Measurements from ENCODE around the gene PLA2G4E. TPM values are rescaled to one million over a fixed set of nuclear protein-coding genes. Genes with fewer than 3 reads are reported as not detected.

The PLA2G4E gene, protein sequence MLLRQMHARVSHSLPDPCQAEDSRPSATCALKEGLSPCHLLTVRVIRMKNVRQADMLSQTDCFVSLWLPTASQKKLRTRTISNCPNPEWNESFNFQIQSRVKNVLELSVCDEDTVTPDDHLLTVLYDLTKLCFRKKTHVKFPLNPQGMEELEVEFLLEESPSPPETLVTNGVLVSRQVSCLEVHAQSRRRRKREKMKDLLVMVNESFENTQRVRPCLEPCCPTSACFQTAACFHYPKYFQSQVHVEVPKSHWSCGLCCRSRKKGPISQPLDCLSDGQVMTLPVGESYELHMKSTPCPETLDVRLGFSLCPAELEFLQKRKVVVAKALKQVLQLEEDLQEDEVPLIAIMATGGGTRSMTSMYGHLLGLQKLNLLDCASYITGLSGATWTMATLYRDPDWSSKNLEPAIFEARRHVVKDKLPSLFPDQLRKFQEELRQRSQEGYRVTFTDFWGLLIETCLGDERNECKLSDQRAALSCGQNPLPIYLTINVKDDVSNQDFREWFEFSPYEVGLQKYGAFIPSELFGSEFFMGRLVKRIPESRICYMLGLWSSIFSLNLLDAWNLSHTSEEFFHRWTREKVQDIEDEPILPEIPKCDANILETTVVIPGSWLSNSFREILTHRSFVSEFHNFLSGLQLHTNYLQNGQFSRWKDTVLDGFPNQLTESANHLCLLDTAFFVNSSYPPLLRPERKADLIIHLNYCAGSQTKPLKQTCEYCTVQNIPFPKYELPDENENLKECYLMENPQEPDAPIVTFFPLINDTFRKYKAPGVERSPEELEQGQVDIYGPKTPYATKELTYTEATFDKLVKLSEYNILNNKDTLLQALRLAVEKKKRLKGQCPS
- total RNA-seq (2022; extraction: Qiagen RNA extraction): 0.02 TPM in 1 of 5 replicates, not detected in the others

DNA sequence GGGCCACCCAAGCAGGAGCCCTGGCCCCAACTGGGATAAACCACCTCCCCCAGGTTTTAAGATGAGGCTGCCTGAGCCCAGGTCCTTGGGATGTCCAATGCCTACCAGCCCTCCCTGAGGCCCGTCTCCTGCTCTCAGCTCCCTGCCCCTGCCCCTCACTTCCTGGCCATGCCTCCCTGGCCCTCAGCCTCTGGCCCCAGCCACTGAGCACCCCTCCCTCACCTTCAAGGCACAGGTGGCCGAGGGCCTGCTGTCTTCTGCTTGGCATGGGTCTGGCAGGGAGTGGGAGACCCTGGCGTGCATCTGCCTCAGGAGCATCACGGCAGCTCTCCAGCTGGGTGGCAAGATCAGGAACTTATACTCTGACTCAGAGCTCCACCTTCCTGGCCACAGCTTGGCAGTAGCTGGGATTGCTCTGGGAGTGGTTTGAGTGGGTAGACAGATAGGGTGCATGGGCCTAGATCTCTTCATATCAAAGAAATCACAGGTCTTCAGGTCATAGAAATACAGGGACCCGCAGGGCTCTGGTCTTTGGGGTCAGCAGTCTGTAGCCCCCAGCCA, at the start of gene PLA2G4E:
Gene PLA2G4E (minus strand): TSS at position 330 of the 561 bp plus-strand sequence. CDS start 12 bp downstream, at position 318.

DNA sequence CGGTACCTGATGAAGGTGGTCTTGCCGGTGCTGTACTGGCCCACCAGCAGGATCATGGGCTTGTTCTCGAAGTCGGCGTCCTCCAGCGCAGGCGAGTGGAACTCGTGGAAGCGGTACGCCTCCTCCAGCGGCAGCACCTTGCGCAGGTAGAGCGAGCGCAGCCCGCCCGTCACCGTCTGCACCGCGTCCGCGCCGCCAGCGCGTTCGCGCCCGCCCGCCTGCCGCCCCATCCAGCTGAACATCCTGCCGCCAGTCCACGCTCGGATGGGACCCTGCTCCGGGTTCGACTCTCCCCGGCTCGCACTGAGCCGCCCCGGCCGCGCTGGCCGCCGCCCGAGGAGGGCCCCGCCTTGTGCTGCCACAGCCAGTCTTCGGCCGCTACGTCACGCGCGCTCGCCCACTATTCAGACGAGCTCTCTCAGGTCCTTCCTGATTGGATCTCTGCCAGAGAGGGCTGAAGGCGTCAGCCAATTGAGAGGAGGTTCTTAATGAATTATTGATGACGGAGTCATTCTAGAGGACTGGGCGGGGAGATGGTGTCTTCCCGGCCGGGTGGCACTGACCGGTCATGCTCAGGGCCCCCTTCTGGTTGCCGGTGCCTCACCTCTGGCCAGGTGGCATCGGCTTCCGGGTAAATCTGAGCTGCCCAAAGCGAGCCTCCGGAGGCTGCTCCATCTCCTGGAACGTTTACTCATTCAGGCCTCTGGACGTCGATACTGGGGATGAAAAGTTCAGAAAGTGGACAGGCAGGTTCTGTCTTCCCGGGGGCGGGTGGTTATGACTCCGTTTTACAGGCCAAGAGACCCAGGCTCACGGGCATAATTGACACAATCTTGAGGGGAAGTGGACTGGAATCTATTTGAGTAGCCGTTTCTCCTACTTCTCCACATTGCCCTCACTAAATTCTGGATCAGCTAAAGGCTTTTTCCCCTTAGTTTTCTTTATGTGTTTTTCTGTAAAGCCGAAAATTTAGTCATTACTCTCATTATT, 48.3 kb downstream of the PLA2G4E start, which contains the start of gene EHD4:
Gene EHD4 (minus strand): TSS at position 305 of the 990 bp plus-strand sequence. CDS start 63 bp downstream, at position 242.

Other genes with a start within 250 kb of the PLA2G4E start
- 3.2 to 5.3 TPM (median 5.2 TPM) in 5 replicates for gene MAPKBP1, start 246.6 kb downstream of the PLA2G4E start, total RNA-seq (2022; extraction: Qiagen RNA extraction)
- 2.7 to 4.2 TPM (median 3.7 TPM) in 5 replicates for gene JMJD7, start 192.9 kb downstream of the PLA2G4E start, total RNA-seq (2022; extraction: Qiagen RNA extraction)
- gene PLA2G4B, start 182.2 kb downstream of the PLA2G4E start, total RNA-seq (2022; extraction: Qiagen RNA extraction): 2.1 to 3.5 TPM (median 2.4 TPM) in 5 replicates
- 0.17 to 0.27 TPM (median 0.24 TPM) in 5 replicates for gene SPTBN5, start 127.0 kb downstream of the PLA2G4E start, total RNA-seq (2022; extraction: Qiagen RNA extraction)
- gene EHD4, start 48.5 kb downstream of the PLA2G4E start, total RNA-seq (2022; extraction: Qiagen RNA extraction): 10.0 to 12.4 TPM (median 11.4 TPM) in 5 replicates
- 0.03 TPM in 1 of 5 replicates, not detected in the others for gene PLA2G4D, start 73.5 kb upstream of the PLA2G4E start, total RNA-seq (2022; extraction: Qiagen RNA extraction)
- gene PLA2G4F, start 135.6 kb upstream of the PLA2G4E start, total RNA-seq (2022; extraction: Qiagen RNA extraction): not detected in 5 replicates
- gene VPS39, start 187.3 kb upstream of the PLA2G4E start, total RNA-seq (2022; extraction: Qiagen RNA extraction): 13.6 to 17.8 TPM (median 16.2 TPM) in 5 replicates